Fibroblast of lung (primary cell): ENCODE data around the gene HOXC5.

ENCODE experiments used
- CTCF ChIP-seq, 2 donors: IDR thresholded peaks in 1 of 2; conservative IDR thresholded peaks in 1 of 2; 1 replicate in 1 of 2; 2 replicates in 1 of 2; pipeline ENCODE4 v1.5.1; 2011 to 2012; ENCODE audit warnings: low read length in 2 of 2, control low read depth in 1 of 2, inconsistent platforms in 1 of 2, low read depth in 1 of 2, mild to moderate bottlenecking in 1 of 2
- EZH2 ChIP-seq: IDR thresholded peaks from 2 replicates; pipeline ENCODE4 v1.5.1; 2012; ENCODE audit warnings: low read length, control low read depth, mild to moderate bottlenecking; ENCODE audit errors: missing control alignments

- TF ChIP-seq EZH2 (no peak), CTCF (conservative IDR thresholded peaks at IDR 0.05 in 1 of 2, IDR thresholded peaks at IDR 0.05 in 1 of 2; ENCODE audit: low read depth in 1 of 2, low read length in 2 of 2) (no peak)
Measured at GRCh38 chr12:54017878-54018467, 14.9 kb upstream of the HOXC5 start.
